Right lobe of liver (tissue), 6 donors: Measurements from ENCODE around the gene TBC1D7. TPM values are rescaled to one million over a fixed set of nuclear protein-coding genes. Genes with fewer than 3 reads are reported as not detected.

Source experiments
- ATAC-seq, 4 donors: fragments of 200-7000 bp; cut with Tn5 transposase; one replicate each; pipeline ENCODE4 v1.9.1; 2020; ENCODE audit warnings: mild to moderate bottlenecking in 4 of 4, moderate library complexity in 4 of 4
- DNase-seq, 3 donors: peaks; one replicate each; pipeline ENCODE4 v3.0.0-alpha.2; 2020
- H3K27ac ChIP-seq, 3 donors: fragments of 200-600 bp; one replicate each; pipeline ENCODE4 v1.8.0; 2022
- H3K27me3 ChIP-seq, 2 donors: fragments of 200-600 bp; one replicate each; pipeline ENCODE4 v1.8.0; 2022
- H3K36me3 ChIP-seq, 4 donors: fragments of 200-600 bp; sonication (generic) in 1 of 4; one replicate each; pipeline versions ENCODE4 v1.5.1 to v1.8.0; 2017 to 2022; ENCODE audit warnings: control low read depth in 1 of 4
- H3K4me1 ChIP-seq, 4 donors: fragments of 200-600 bp; sonication (generic) in 1 of 4; one replicate each; pipeline versions ENCODE4 v1.5.1 to v1.8.0; 2017 to 2022; ENCODE audit warnings: control low read depth in 1 of 4
- H3K4me3 ChIP-seq, 3 donors: fragments of 200-600 bp; one replicate each; pipeline ENCODE4 v1.8.0; 2022
- H3K9me3 ChIP-seq, 4 donors: fragments of 200-600 bp; sonication (generic) in 1 of 4; one replicate each; pipeline versions ENCODE4 v1.5.1 to v1.8.0; 2017 to 2022; ENCODE audit warnings: control low read depth in 1 of 4
- CTCF ChIP-seq, 4 donors: fragments of 200-600 bp in 3 of 4; fragments of 450-650 bp in 1 of 4; IDR thresholded peaks; one replicate each; pipeline versions ENCODE4 v1.5.1 to v1.8.0; 2016 to 2022; ENCODE audit warnings: antibody characterized with exemption in 4 of 4, mild to moderate bottlenecking in 2 of 4
- POLR2A ChIP-seq: fragments of 450-650 bp; IDR thresholded peaks from one replicate; pipeline ENCODE4 v1.6.1; 2017; ENCODE audit warnings: antibody characterized with exemption, mild to moderate bottlenecking
- WGBS: methylation state at CpG from one replicate; pipeline ENCODE4 v1.1.6; 2018; ENCODE audit warnings: low coverage, low lambda C conversion rate; ENCODE audit not compliant: insufficient coverage; ENCODE audit errors: missing lambda C conversion rate; 5-methylcytosine and 5-hydroxymethylcytosine counted together
- intact Hi-C, 2 donors: fragments of 100-400 bp; cut with DNase I; formaldehyde crosslinking; loops; one replicate each; pipeline versions ENCODE4 v1.11.2 to v1.14.1; 2022
- total RNA-seq, 6 experiments: library from RNA; depleted of rRNA in 2 of 6; stranded (reverse); fragments of >200 nt in 2 of 6; fragmentation: NEBNext Ultra II Directional in 3 of 6; extraction: Animal tissue kit (Norgen Biotek cat#: 25700) in 3 of 6; gene quantifications; one replicate each; pipeline versions ENCODE4 v1.1.0 to v1.2.4, GENCODE V29; 2016 to 2023
- donor health status: DM: no; HTN: yes; CAD: no.
- donor health status: DM: no; HTN: no; CAD: no.
- donor health status: DM: no; HTN: no; CAD: no.
- donor health status: DM: no; HTN: yes; CAD: no.
- donor health status: DM: no; HTN: yes; CAD: no.

Gene TBC1D7
- total RNA-seq, 6 experiments from 2014 or later: 7.8 to 16.0 (median 9.7) TPM

- intact Hi-C loops: no loop called here
- TF ChIP-seq CTCF (IDR thresholded peaks at IDR 0.05) (peak in 1 of 4 donors; percentile 19), POLR2A (no peak)
- no peaks in the 10 kb centered on the region for H3K36me3 ChIP-seq
- 72% methylated on average over 3 of the region's 3 CpGs for whole genome bisulfite sequencing
- H3K4me1 ChIP-seq: no peaks in the 10 kb centered on the region
- ATAC-seq: peak in 3 of 4 donors; percentile 36 to 54 (median 40)
- no peak overlapping the region for H3K4me3 ChIP-seq
- H3K27ac ChIP-seq: no peak overlapping the region
- no peaks in the 10 kb centered on the region for H3K9me3 ChIP-seq
- DNase-seq: no peak
- no peaks in the 10 kb centered on the region for H3K27me3 ChIP-seq
Observed at GRCh38 chr6:13278164-13278563, 50.2 kb downstream of the TBC1D7 start.

- Histone ChIP-seq H3K27me3 (no peaks in the 10 kb centered on the region), H3K36me3 (no peaks in the 10 kb centered on the region), H3K4me3 (no peak overlapping the region), H3K4me1 (no peaks in the 10 kb centered on the region), H3K27ac (no peak overlapping the region), H3K9me3 (no peaks in the 10 kb centered on the region)
- intact Hi-C loops: no loop called here
- 100% methylated on average over 2 of the region's 2 CpGs for WGBS
- DNase-seq (no peak), ATAC-seq (no peak)
- TF ChIP-seq CTCF (IDR thresholded peaks at IDR 0.05) (no peak), POLR2A (no peak)
Observed at GRCh38 chr6:13277231-13277630, 51.1 kb downstream of the TBC1D7 start.

DNA sequence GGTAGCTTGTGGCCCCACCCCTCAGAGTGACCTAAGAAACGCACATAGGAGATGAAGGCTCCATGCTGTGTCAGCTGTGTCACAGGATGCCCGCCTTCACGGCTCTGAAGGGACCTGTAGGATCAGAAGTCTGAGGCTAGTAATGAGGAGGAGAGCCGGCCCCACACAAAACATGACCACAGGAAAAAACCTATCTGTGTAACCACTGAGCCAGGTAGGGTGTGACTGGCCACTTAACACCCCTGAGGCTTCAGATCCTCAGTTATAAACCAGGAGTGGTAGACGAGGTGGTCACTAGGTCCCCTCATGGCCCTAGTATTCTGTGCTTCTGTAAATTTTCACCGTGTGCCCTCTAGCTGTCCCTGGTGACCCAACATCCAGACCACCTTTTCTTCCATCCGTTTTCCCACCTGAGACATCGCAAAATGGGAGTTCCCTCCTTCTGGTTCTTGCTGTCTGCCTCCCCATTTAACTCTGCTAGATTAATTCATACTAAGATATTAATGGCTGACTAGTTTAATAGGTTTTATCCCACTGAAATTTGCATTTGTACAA, 52.8 kb downstream of the TBC1D7 start:
- Histone ChIP-seq H3K4me1 (no peaks in the 10 kb centered on the region), H3K27me3 (no peaks in the 10 kb centered on the region), H3K4me3 (no peak overlapping the region), H3K27ac (no peak overlapping the region), H3K36me3 (no peaks in the 10 kb centered on the region), H3K9me3 (no peaks in the 10 kb centered on the region)
- 74% methylated on average over 5 of the region's 8 CpGs for WGBS
- no peak for TF ChIP-seq CTCF (IDR thresholded peaks at IDR 0.05)
- no peak for TF ChIP-seq POLR2A
- no peak for ATAC-seq
- DNase-seq: no peak
- intact Hi-C loops: no loop called here

GRCh38 chr6:13274707-13275434, 53.5 kb downstream of the TBC1D7 start:
- Histone ChIP-seq H3K27me3 (no peaks in the 10 kb centered on the region), H3K4me3 (no peak overlapping the region), H3K27ac (no peak overlapping the region), H3K36me3 (no peaks in the 10 kb centered on the region), H3K4me1 (no peaks in the 10 kb centered on the region), H3K9me3 (no peaks in the 10 kb centered on the region)
- ATAC-seq (no peak), DNase-seq (no peak)
- intact Hi-C loops: no loop called here
- no peak for TF ChIP-seq POLR2A
- no peak for TF ChIP-seq CTCF (IDR thresholded peaks at IDR 0.05)
- WGBS: 52% methylated on average over 4 of the region's 6 CpGs
